ENCODE results near the gene OR51E2.

OR51E2 gene

GRCh38 chr11:4704790-4705334 lies 7.2 kb upstream of the OR51E2 start:
- H3K4me3 ChIP-seq (ENCODE audit: low read depth, low read length), result no peak overlapping the region
- no peak for DNase-seq (ENCODE audit: low read depth, low spot score)
- TF ChIP-seq, protein P1, sequence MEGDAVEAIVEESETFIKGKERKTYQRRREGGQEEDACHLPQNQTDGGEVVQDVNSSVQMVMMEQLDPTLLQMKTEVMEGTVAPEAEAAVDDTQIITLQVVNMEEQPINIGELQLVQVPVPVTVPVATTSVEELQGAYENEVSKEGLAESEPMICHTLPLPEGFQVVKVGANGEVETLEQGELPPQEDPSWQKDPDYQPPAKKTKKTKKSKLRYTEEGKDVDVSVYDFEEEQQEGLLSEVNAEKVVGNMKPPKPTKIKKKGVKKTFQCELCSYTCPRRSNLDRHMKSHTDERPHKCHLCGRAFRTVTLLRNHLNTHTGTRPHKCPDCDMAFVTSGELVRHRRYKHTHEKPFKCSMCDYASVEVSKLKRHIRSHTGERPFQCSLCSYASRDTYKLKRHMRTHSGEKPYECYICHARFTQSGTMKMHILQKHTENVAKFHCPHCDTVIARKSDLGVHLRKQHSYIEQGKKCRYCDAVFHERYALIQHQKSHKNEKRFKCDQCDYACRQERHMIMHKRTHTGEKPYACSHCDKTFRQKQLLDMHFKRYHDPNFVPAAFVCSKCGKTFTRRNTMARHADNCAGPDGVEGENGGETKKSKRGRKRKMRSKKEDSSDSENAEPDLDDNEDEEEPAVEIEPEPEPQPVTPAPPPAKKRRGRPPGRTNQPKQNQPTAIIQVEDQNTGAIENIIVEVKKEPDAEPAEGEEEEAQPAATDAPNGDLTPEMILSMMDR (IDR thresholded peaks at IDR 0.05; ENCODE audit: insufficient read depth, low read length, missing control alignments), result no peak
- CTCF ChIA-PET, result interaction anchor here (1.2 kb wide), 1 partner anchor 68 kb away, joined by 4 read pairs; the partner anchor contains the start of gene OR51D1
- POLR2A ChIA-PET, result no interaction called here

DNA sequence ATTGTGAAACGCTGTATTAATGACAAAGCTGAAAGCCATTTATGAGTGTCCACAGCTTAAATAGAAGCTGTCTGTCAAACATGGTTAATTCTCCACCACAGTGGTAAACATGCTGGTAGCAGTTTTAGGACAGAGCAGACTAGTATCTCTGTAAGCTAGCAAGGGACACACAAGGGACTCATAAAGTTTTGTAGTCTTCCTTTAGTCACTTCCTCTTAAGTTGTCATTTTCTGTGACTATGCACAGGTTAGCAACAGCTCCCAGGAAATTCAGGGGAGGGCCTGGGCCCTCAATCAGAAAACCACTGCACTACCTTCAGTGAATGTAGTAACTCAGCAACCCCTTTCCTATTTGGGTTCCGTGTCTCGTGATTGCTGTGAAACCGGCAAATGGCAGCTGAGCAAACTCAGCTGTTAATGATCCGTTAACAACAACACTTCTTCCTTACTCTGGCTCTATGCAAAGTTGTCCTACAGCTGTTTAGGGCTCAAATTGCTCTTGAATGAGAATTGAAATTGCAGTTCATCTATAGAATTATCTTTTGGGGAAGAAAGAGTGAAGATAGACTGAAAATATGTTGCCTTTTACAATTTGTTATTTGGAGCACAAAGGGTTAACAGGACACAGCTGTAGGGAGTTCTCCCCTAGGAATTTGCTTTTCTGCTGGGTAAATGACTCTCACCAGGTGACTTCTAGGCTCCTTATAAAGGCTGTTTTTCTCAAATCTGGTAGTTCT lies 6.6 kb upstream of the OR51E2 start, which contains the start of gene MMP26:
Gene MMP26 (plus strand): TSS at position 731 of the 736 bp plus-strand sequence.
- CTCF ChIA-PET, result interaction anchor here (1.2 kb wide), 1 partner anchor 67 kb away, joined by 4 read pairs; the partner anchor contains the start of gene OR51D1
- TF ChIP-seq, protein P1 (IDR thresholded peaks at IDR 0.05; ENCODE audit: insufficient read depth, low read length, missing control alignments), result no peak
- POLR2A ChIA-PET, result no interaction called here
- H3K4me3 ChIP-seq (ENCODE audit: low read depth, low read length), result no peak within 1 kb of the TSS
- DNase-seq (ENCODE audit: low read depth, low spot score), result no peak

GRCh38 chr11:4700436-4700820 lies 2.8 kb upstream of the OR51E2 start:
- no peak for DNase-seq (ENCODE audit: low read depth, low spot score)
- TF ChIP-seq, protein P1 (IDR thresholded peaks at IDR 0.05; ENCODE audit: insufficient read depth, low read length, missing control alignments), result no peak
- ChIA-PET CTCF (no interaction called here), POLR2A (no interaction called here)
- no peak overlapping the region for H3K4me3 ChIP-seq (ENCODE audit: low read depth, low read length)

DNA sequence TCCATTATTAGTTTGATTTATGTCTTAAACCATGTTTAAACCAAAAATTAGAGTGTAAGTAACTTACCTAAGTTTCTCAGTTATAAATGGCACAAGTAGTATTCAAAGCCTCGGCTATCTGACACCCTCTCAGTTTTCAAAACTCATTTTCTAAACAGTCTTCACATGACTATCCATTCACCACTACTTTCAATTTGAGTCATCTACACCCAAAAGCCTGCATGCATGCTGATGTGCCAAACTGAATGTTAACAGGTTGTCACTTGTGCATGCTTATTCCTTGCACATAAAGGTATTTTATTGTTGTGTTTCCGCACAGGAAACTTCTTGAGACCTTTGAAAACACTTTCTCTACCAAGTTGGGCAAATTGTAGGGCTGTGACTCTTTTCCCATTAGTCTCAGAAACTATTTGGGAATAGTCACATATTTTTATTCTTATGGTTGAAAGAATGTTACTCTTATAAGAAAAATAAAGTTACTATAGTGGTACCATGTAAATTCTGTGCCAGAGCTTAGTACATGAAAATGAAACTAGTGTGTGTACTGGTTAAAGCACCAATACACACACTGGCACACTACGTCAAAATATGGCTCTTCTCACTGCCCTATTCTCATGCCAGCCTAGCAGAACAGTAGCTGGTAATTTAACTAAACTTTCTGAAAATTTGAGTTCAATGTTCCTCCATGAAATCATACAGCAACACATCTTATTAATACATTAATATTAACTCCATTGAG lies 2.2 kb upstream of the OR51E2 start:
- POLR2A ChIA-PET, result no interaction called here
- CTCF ChIA-PET, result no interaction called here
- H3K4me3 ChIP-seq (ENCODE audit: low read depth, low read length), result no peak overlapping the region
- DNase-seq (ENCODE audit: low read depth, low spot score), result no peak
- TF ChIP-seq, protein P1 (IDR thresholded peaks at IDR 0.05; ENCODE audit: insufficient read depth, low read length, missing control alignments), result no peak

GRCh38 chr11:4695442-4695841 lies 2.2 kb downstream of the OR51E2 start:
- CTCF ChIA-PET, result interaction anchor here (1.0 to 2.8 kb wide), 3 partner anchors 12 to 69 kb away, joined by 3 to 12 read pairs (median 4); partner anchors contain the start of gene OR51D1
- DNase-seq (ENCODE audit: low read depth, low spot score), result no peak
- no peak overlapping the region for H3K4me3 ChIP-seq (ENCODE audit: low read depth, low read length)
- POLR2A ChIA-PET, result no interaction called here
- TF ChIP-seq, protein P1 (IDR thresholded peaks at IDR 0.05; ENCODE audit: insufficient read depth, low read length, missing control alignments), result no peak
